ENCODE measurements around the gene EHD1.
"Not testable (repeated sequence)": the region's sequence is repeated elsewhere in the genome, so short reads cannot be mapped to it uniquely, and the experiment has no call there.

Gene EHD1

DNA sequence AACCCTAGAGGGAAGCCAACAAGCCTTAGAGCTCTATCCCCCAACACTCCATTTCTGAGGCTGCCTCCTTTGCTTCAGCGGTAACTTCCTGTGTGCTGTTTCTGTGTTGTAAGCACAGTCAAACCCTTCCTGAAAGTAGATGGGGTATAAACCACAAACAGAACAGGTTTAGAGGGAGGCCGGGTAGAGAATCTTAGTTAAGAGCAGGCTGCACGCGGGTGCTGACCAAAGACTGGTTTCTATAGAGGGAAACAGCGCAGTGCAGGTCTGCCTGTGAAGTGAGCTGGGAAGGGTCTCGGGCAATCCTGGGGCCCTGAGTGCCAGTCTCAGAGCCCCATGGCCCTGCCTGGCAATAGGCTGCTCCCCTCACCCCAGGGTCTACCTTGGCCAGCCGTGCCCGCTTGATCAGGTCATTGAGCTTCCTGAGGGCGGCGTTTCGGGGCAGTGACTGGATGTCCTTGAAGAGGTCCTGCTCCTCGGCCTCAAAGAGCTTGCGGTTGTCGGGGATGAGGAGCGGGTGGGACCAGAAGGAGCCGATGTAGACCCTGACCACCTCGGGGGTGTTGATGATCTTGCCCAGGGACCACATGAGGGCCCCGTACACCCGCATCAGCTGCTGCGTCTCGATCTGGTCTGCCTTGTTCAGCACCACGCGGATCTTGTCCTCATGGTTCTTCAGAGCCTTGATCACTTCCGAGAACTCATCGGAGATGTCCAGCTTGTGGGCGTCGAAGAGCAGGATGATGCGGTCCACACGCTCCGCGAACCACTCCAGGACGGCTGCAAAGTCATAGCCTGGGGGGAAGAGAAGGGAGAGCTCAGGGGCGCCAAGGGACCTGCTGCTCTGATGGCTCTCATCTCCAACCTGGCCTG is 18.6 kb downstream of the EHD1 start:
- DNase-seq: no peak

GRCh38 chr11:64858467-64859263 is 19.8 kb downstream of the EHD1 start:
- no peak for DNase-seq

- DNase-seq: no peak
Observed at GRCh38 chr11:64857485-64857884, 20.9 kb downstream of the EHD1 start.

- DNase-seq: peak in 36 of 58 donors; percentile 8 to 63 (median 34)
Observed at GRCh38 chr11:64856382-64857227, 21.8 kb downstream of the EHD1 start.

GRCh38 chr11:64855596-64856304 is 22.7 kb downstream of the EHD1 start:
- DNase-seq: no peak

DNA sequence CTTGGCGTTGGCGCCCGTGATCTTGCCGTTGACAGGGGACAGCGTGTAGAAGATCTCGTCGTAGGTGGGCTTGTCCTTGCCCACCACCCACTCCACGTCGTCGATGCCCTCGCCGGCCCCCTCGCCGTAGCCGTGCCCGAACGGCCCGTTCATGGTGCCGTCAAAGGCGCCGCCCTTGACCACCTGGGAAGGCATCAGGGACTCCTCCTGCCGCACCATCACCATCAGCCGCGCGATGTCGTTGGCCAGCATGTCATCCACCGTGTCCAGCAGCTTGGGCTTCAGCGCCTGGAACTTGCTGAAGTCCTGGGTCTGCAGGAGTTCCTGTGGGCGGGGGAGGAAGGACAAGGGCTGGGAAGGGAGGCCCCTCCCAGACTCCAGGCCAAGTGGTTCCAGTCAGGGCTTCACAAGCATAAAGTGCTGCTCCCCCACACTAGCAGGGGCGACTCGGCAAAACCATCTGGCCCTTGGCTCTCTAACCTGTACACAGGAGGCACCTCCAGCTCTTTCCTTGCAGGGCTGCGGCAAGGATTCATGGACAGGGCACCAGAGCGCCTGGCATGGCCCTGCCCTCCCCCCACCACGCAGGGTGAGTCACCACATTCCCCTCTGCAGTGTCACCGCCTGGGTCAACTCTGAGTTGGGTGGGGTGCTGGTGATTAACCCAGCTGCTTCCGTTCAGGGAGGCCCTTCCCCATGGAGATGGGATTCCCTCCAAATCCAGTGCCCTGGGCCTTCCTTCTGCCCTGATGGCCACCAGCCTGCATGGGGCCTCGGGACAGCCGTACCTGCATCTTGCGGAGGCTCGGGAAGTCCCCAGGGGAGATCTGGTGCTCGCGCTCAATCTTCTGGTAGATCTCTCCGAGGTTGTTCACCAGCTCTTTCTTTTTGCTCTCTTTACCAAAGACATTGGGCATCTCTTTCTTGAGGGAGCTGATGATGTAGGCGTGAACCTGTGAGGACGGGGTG is 23.6 kb downstream of the EHD1 start:
- peak in 3 of 58 donors; percentile 23 to 46 (median 41) for DNase-seq

- no peak for DNase-seq
Observed at GRCh38 chr11:64854157-64854533, 24.3 kb downstream of the EHD1 start.

DNA sequence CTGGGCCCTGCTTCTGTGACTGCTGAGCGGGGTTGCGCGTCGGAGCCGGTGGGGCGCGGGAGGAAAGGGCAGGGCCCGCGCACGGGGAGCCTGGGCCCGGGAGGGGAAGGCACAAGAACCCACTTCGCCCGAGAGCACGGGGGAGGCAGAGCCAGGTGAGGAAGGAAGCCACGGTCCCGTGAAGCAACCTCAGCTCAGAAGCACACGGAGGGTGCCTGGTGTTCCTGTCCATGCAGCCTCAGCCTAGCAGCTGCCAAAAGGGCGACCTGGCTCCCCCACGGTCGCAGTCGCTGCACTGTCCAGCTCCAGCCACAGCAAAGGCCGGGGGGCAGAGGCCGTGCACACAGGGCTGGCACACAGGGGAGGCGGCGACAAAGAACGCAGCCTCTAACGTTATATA is 24.7 kb downstream of the EHD1 start:
- DNase-seq: no peak

DNA sequence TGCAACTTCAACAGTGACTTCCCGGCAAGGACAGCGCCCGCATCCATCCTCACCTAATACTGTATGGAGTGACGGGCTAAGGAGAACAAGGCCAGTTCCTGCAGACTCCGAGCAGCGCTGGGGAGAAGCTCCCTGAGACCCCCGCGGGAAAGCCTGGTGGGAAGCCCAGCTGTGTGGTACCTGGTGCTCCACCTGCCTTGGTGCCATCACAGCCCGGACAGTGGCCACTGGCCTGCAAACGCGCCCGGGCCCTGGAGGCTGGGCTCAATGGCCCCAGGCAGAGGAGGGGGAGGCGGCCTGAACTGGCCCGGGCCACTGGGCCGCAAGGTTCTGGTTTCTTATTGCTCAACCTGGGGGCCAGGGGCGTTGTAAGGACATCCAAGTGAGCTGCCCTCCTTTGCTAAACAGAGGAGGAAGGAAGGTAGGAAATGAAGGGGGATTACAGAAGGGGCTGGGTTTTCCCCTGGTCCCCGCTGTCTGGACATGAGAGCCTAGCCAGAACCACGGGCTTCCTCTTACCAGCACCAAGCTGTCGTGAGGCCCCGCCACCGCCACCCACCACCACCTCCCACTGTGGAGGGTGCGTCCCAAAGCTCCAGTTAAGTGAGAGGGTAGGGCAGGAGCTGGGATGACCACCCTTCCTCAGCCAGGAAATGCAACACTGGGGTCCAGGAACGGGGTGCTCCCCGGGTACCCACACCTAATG is 25.5 kb downstream of the EHD1 start:
- no peak for DNase-seq

GRCh38 chr11:64851831-64852351 is 26.5 kb downstream of the EHD1 start:
- no peak for DNase-seq

GRCh38 chr11:64850979-64851567 is 27.3 kb downstream of the EHD1 start:
- no peak for DNase-seq

DNA sequence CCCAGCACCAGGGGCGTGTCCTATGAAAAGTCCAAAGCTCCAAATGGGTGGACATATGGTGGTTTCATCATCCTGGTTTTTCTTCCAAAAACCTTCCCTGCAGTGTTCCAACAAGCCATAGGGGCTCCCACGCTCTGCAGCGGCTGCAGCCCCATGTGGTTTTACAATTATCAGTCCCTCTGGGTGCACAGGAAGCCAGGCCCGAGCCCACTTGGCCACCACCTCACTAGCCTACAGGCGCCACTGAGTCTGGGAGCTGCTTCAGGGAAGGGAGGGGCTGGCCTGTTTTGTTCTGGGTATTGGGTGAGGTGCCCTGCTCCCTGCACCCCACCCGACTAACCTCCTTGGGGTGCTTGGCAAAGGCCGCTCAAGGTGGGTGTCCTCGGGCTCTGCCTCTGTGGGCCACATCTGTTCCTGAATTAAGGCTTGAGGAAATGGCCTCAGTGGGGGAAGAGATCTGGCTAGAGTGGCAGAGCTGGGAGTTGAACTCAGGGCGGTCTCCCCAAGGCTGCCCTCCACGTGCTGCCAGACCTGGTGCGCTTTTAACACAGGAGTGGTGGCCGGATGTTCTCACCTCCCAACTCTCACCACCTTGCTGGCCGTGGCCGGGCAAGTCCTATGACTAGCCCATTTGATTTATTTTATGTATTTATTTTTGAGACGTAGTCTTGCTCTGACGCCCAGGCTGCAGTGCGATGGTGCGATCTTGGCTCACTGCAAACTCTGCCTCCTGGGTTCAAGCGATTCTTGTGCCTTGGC is 28.6 kb downstream of the EHD1 start:
- DNase-seq: peak in 1 of 58 donors; percentile 6

- DNase-seq: no peak
Observed at GRCh38 chr11:64848826-64849597, 29.4 kb downstream of the EHD1 start.

DNA sequence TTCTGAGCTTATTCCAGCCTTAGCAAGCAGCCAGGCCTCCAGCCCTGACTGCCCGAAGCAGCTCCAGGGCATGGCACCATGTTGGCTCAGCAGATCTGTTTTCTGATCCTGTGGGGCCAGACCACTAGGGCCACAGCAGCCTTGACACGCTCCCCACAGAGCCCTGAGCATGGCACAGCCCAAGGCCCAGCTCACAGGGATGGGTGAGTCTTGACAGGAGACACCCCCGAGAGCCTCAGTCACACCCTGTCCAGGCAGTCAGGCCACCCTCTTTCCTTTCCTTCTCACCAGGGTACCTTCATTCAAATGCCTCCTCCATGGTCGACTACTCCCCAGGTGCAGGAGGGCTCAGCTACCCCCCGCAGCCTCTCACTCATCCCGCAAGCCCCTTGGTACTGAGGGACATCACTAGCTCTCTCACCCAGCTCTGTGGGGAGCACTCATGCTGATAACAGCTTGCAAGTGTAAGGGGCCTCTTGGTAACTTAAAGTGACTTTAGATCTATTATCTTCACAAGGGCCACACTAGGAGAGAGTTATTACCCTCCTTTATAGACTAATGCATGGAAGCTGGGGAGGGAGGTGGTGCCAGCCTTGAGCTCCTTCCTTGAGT is 30.1 kb downstream of the EHD1 start:
- DNase-seq: no peak

DNA sequence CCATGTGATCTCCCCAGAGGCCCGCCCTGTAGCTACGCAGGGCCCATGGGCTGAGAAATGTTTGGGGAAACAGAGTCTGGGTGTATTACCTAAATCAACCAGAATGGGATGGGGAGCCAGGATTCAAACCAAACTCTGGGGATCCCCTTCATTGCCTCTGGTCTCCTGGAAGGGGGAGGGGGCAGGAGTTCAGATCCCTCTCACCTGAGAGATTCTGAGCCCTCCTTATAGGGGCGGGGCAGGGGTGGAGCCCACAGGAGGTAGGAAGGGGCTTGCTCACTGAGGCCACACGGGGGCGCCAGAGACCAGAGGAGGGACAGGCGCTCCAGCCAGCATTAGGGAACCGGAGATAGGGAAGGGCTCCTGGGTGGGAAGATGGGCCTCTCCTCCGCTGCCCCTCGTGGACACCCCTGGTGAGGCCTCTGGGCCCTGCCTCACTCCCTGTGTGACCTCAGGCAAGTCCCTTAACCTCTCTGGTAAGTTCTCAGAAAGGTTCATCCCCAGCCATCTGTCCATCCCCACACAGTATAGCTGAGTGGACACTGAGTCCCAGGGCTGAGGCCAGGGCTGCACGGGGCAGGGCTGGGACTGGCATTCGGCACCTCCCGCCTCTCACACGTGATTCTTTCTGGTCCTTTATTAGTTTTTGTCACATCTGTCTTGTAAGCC is 31.3 kb downstream of the EHD1 start:
- DNase-seq: peak in 57 of 58 donors; percentile 20 to 93 (median 76)

- DNase-seq: not testable (repeated sequence)
Observed at GRCh38 chr11:64845776-64846129, 32.7 kb downstream of the EHD1 start.

Measured in anterior cingulate cortex (tissue), 58 donors.